ENCODE results near the gene CNTNAP2.

Gene CNTNAP2

DNA sequence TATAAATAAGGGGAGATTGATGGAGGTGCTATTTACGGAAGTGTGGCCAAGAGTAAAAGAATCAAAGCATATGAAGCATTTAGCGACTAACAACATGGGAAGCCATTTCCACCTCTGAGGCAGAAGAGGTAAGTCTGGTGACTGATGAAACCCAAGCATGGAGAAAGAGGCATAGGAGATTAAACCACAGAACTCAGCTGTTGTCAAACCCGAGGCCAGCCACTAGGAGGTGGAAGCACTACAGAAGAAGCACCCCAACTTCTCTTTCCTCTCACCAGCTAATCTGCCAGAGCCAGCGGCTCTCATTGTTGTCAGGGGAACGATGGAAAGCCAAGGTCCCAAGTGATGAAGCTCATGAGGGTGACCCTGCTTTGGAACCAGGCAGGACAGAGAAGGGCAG is 19.6 kb upstream of the CNTNAP2 start:
- Histone ChIP-seq H3K4me3 (ENCODE audit: control insufficient read depth in 1 of 7, extremely low read depth in 1 of 7, insufficient read depth in 4 of 7, low read depth in 2 of 7, low read length in 6 of 7) (no peak overlapping the region), H3K27me3 (replicated peaks in 2 of 5; ENCODE audit: control insufficient read depth in 4 of 5, insufficient read depth in 5 of 5, low read length in 4 of 5) (no peaks in the 10 kb centered on the region), H3K27ac (ENCODE audit: insufficient read depth in 1 of 2, low read depth in 1 of 2, low read length in 2 of 2, poor library complexity in 1 of 2, severe bottlenecking in 2 of 2) (no peak overlapping the region), H3K9me3 (ENCODE audit: control extremely low read depth in 1 of 5, control insufficient read depth in 4 of 5, insufficient read depth in 2 of 5, low read depth in 1 of 5, low read length in 4 of 5) (no peaks in the 10 kb centered on the region), H3K4me1 (ENCODE audit: control extremely low read depth in 1 of 4, control insufficient read depth in 4 of 4, insufficient read depth in 4 of 4, low read length in 3 of 4) (no peaks in the 10 kb centered on the region), H3K36me3 (ENCODE audit: control insufficient read depth in 4 of 4, insufficient read depth in 4 of 4, low read length in 3 of 4) (no peaks in the 10 kb centered on the region)
- ChIA-PET CTCF (no interaction called here), POLR2A (interaction anchor here (0.6 kb wide), 1 partner anchor 948 kb away, joined by 3 read pairs; no protein-coding TSS in a partner anchor)
- peak; percentile 7 to 12 (median 8) for DNase-seq
- WGBS (ENCODE audit: insufficient coverage): 69% methylated on average over 4 of the region's 5 CpGs

DNA sequence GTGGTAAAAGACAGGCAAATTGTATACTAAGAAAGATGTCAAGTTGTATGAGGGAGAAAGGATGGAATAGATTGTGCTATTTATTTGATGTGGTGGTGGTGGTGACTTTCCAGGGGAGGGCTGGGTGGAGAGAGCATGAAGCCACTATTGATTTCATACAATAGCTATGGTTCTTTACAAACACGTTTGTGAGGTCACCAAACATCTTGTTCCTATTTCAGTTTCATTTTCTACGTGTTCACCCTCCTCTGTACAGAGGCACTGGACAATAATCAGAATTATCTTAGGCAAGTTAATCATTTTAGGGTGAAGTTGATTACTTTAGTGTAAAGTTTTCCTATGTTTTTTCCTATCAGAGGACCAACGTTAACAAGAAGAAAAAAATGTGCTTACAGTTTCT is 10.3 kb upstream of the CNTNAP2 start:
- Histone ChIP-seq H3K4me3 (ENCODE audit: control insufficient read depth in 1 of 7, extremely low read depth in 1 of 7, insufficient read depth in 4 of 7, low read depth in 2 of 7, low read length in 6 of 7) (no peak overlapping the region), H3K4me1 (ENCODE audit: control extremely low read depth in 1 of 4, control insufficient read depth in 4 of 4, insufficient read depth in 4 of 4, low read length in 3 of 4) (no peaks in the 10 kb centered on the region), H3K27ac (ENCODE audit: insufficient read depth in 1 of 2, low read depth in 1 of 2, low read length in 2 of 2, poor library complexity in 1 of 2, severe bottlenecking in 2 of 2) (no peak overlapping the region), H3K36me3 (ENCODE audit: control insufficient read depth in 4 of 4, insufficient read depth in 4 of 4, low read length in 3 of 4) (no peaks in the 10 kb centered on the region), H3K9me3 (ENCODE audit: control extremely low read depth in 1 of 5, control insufficient read depth in 4 of 5, insufficient read depth in 2 of 5, low read depth in 1 of 5, low read length in 4 of 5) (no peaks in the 10 kb centered on the region), H3K27me3 (replicated peaks in 2 of 5; ENCODE audit: control insufficient read depth in 4 of 5, insufficient read depth in 5 of 5, low read length in 4 of 5) (no peaks in the 10 kb centered on the region)
- ChIA-PET POLR2A (no interaction called here), CTCF (no interaction called here)
- 0% methylated on average over 1 of the region's 3 CpGs for WGBS (ENCODE audit: insufficient coverage)
- no peak for DNase-seq

DNA sequence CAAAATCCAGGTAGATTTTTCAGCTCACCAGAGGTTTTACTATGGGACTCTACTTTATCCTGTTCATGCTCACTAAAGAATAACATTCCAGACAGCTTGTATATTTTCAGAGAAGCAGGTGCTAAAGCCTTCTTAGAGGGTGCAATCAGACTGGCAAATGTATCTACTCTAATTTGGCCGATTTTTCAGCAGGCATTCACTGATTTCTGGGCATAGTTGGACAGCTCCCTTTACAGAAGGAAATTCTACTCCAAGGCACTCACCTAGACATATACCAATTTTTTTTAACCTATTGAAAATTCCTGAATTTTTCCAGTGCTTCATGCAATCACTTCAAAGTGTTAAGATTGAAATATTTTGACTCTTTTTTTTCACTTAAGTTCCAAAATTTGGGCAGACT is 3.8 kb upstream of the CNTNAP2 start:
- peaks cover 0 to 17% (median 15%) of the 10 kb centered on the region in 4 experiments for H3K4me1 ChIP-seq (ENCODE audit: control extremely low read depth in 1 of 4, control insufficient read depth in 4 of 4, insufficient read depth in 4 of 4, low read length in 3 of 4)
- ChIA-PET CTCF (no interaction called here), POLR2A (interaction anchor here (0.7 kb wide), 1 partner anchor 1376 kb away, joined by 3 read pairs; no protein-coding TSS in a partner anchor)
- no peaks in the 10 kb centered on the region for H3K9me3 ChIP-seq (ENCODE audit: control extremely low read depth in 1 of 5, control insufficient read depth in 4 of 5, insufficient read depth in 2 of 5, low read depth in 1 of 5, low read length in 4 of 5)
- no peak overlapping the region for H3K27ac ChIP-seq (ENCODE audit: insufficient read depth in 1 of 2, low read depth in 1 of 2, low read length in 2 of 2, poor library complexity in 1 of 2, severe bottlenecking in 2 of 2)
- peaks cover 2 to 14% (median 5%) of the 10 kb centered on the region in 5 experiments for H3K27me3 ChIP-seq (replicated peaks in 2 of 5; ENCODE audit: control insufficient read depth in 4 of 5, insufficient read depth in 5 of 5, low read length in 4 of 5)
- no peak overlapping the region for H3K4me3 ChIP-seq (ENCODE audit: control insufficient read depth in 1 of 7, extremely low read depth in 1 of 7, insufficient read depth in 4 of 7, low read depth in 2 of 7, low read length in 6 of 7)
- no CpG with 5 or more reads among the region's 1 CpG for WGBS (ENCODE audit: insufficient coverage)
- H3K36me3 ChIP-seq (ENCODE audit: control insufficient read depth in 4 of 4, insufficient read depth in 4 of 4, low read length in 3 of 4): no peaks in the 10 kb centered on the region
- DNase-seq: no peak

DNA sequence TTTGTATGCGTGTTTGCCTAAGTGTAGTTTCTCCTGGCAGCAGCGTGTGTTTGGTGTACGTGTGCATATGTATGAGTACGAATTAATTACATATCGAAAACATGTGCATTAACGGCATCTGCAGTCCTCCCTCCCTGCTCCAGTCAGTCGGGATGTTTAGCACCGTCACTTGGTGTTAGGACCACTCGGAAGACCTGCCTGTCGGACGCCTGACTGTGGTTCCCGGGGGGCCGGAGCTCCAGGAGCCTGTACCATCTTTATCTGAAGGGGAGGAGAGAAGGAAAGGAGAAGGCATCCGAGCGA is 1.1 kb upstream of the CNTNAP2 start:
- no peaks in the 10 kb centered on the region for H3K36me3 ChIP-seq (ENCODE audit: control insufficient read depth in 4 of 4, insufficient read depth in 4 of 4, low read length in 3 of 4)
- CTCF ChIA-PET: interaction anchor here (1.2 kb wide), 1 partner anchor 11 kb away, joined by 4 read pairs; no protein-coding TSS in a partner anchor
- H3K27me3 ChIP-seq (replicated peaks in 2 of 5; ENCODE audit: control insufficient read depth in 4 of 5, insufficient read depth in 5 of 5, low read length in 4 of 5): peaks cover 4 to 25% (median 9%) of the 10 kb centered on the region in 5 experiments
- H3K4me3 ChIP-seq (ENCODE audit: control insufficient read depth in 1 of 7, extremely low read depth in 1 of 7, insufficient read depth in 4 of 7, low read depth in 2 of 7, low read length in 6 of 7): peak overlapping the region in 6 of 7 experiments; percentile 59 to 83 (median 73)
- POLR2A ChIA-PET: no interaction called here
- 5% methylated on average over 11 of the region's 15 CpGs for WGBS (ENCODE audit: insufficient coverage)
- DNase-seq: no peak
- H3K27ac ChIP-seq (ENCODE audit: insufficient read depth in 1 of 2, low read depth in 1 of 2, low read length in 2 of 2, poor library complexity in 1 of 2, severe bottlenecking in 2 of 2): no peak overlapping the region
- peaks cover 0 to 17% (median 15%) of the 10 kb centered on the region in 4 experiments for H3K4me1 ChIP-seq (ENCODE audit: control extremely low read depth in 1 of 4, control insufficient read depth in 4 of 4, insufficient read depth in 4 of 4, low read length in 3 of 4)
- H3K9me3 ChIP-seq (ENCODE audit: control extremely low read depth in 1 of 5, control insufficient read depth in 4 of 5, insufficient read depth in 2 of 5, low read depth in 1 of 5, low read length in 4 of 5): no peaks in the 10 kb centered on the region

DNA sequence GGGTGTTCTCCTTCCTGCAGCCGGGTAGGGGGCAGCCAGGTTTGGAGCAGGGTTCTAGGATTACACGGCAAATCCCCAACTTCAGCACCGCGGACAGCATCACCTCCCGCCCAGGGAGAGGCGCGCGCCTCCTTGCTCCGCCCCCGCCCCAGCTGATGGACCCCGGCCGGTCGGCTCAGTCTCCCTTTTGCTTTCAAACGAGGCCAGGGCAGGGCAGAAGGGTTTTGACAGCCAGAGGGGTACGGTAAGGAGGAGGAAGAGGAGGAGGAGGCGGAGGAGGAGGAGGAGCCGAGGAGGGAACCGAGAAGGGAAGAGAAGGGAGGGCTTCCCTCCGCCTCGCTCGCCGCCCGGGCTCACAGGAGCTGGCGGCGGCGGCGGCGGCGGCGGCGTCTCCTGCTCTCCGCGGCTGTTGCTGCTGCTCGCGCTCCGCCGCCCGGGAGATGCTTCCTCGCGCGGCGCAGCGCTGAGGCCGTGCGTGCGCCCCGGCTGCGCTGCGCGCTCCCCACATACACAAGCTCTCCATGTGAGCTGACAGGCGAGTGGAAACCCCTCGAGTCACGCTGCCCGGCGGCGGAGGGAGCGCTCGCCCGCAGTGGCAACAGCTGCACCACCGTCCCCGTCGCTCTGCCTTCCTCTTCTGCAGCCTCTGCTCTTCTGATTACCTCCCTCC is 615 bp upstream of the CNTNAP2 start:
- no peaks in the 10 kb centered on the region for H3K9me3 ChIP-seq (ENCODE audit: control extremely low read depth in 1 of 5, control insufficient read depth in 4 of 5, insufficient read depth in 2 of 5, low read depth in 1 of 5, low read length in 4 of 5)
- H3K4me3 ChIP-seq (ENCODE audit: control insufficient read depth in 1 of 7, extremely low read depth in 1 of 7, insufficient read depth in 4 of 7, low read depth in 2 of 7, low read length in 6 of 7): peak overlapping the region; percentile 52 to 83 (median 69)
- WGBS (ENCODE audit: insufficient coverage): under 1% methylated on average over 43 of the region's 62 CpGs
- CTCF ChIA-PET: interaction anchor here (0.8 to 1.2 kb wide), 3 partner anchors 10 to 24 kb away, joined by 3 to 5 read pairs (median 4); no protein-coding TSS in a partner anchor
- H3K27me3 ChIP-seq (replicated peaks in 2 of 5; ENCODE audit: control insufficient read depth in 4 of 5, insufficient read depth in 5 of 5, low read length in 4 of 5): peaks cover 4 to 25% (median 9%) of the 10 kb centered on the region in 5 experiments
- no peak overlapping the region for H3K27ac ChIP-seq (ENCODE audit: insufficient read depth in 1 of 2, low read depth in 1 of 2, low read length in 2 of 2, poor library complexity in 1 of 2, severe bottlenecking in 2 of 2)
- no peaks in the 10 kb centered on the region for H3K36me3 ChIP-seq (ENCODE audit: control insufficient read depth in 4 of 4, insufficient read depth in 4 of 4, low read length in 3 of 4)
- H3K4me1 ChIP-seq (ENCODE audit: control extremely low read depth in 1 of 4, control insufficient read depth in 4 of 4, insufficient read depth in 4 of 4, low read length in 3 of 4): peaks cover 0 to 17% (median 15%) of the 10 kb centered on the region in 4 experiments
- POLR2A ChIA-PET: no interaction called here
- DNase-seq: peak; percentile 70 to 90 (median 86)

DNA sequence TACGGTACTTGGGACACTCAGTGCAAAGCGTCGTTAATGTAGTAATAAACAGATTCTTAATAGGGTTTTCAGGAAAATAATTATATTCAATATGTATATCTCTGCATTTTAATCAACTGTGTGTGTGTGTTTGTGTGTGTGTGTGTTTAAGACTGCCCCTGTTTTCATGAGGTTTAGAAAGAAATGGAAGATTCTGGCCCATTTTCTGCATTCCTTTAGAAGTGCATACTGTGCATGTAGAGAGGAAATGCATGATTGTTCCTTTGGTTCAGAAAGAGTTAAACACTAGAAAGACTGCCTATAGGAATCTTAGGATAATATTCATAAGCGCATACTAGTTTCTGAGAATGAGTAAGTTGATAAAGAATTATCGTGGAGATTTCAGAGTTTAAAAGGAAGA is 975 bp downstream of the CNTNAP2 start:
- CTCF ChIA-PET: no interaction called here
- no peaks in the 10 kb centered on the region for H3K36me3 ChIP-seq (ENCODE audit: control insufficient read depth in 4 of 4, insufficient read depth in 4 of 4, low read length in 3 of 4)

DNA sequence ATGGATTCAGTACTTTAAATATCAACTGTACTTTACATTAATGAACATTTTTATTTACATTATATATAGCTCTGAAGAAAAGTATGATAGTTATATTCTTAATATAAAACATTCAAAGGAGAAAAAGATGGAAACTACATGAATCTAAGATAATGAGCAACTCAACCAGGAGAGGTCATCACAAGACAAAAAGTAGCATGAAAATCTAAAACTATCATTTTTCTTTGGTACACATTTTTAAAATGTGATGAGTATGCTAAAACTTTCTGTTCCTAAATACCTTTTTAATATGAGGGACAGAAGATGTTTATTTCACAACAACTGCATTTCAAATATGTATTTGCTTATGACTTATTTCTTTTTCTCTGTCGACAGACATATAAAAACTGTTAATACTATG is 2.4 kb downstream of the CNTNAP2 start:
- CTCF ChIA-PET: no interaction called here

More for the DNA sequence above, 975 bp downstream of the CNTNAP2 start:
- no peak for DNase-seq
- POLR2A ChIA-PET: no interaction called here
- 95% methylated on average over 2 of the region's 5 CpGs for WGBS (ENCODE audit: insufficient coverage)
- H3K4me3 ChIP-seq (ENCODE audit: control insufficient read depth in 1 of 7, extremely low read depth in 1 of 7, insufficient read depth in 4 of 7, low read depth in 2 of 7, low read length in 6 of 7): no peak overlapping the region
- H3K27me3 ChIP-seq (replicated peaks in 2 of 5; ENCODE audit: control insufficient read depth in 4 of 5, insufficient read depth in 5 of 5, low read length in 4 of 5): peaks cover 4 to 27% (median 9%) of the 10 kb centered on the region in 5 experiments
- peaks cover 0 to 17% (median 15%) of the 10 kb centered on the region in 4 experiments for H3K4me1 ChIP-seq (ENCODE audit: control extremely low read depth in 1 of 4, control insufficient read depth in 4 of 4, insufficient read depth in 4 of 4, low read length in 3 of 4)
- no peaks in the 10 kb centered on the region for H3K9me3 ChIP-seq (ENCODE audit: control extremely low read depth in 1 of 5, control insufficient read depth in 4 of 5, insufficient read depth in 2 of 5, low read depth in 1 of 5, low read length in 4 of 5)
- H3K27ac ChIP-seq (ENCODE audit: insufficient read depth in 1 of 2, low read depth in 1 of 2, low read length in 2 of 2, poor library complexity in 1 of 2, severe bottlenecking in 2 of 2): no peak overlapping the region

More for the DNA sequence above, 2.4 kb downstream of the CNTNAP2 start:
- peaks cover 0 to 17% (median 15%) of the 10 kb centered on the region in 4 experiments for H3K4me1 ChIP-seq (ENCODE audit: control extremely low read depth in 1 of 4, control insufficient read depth in 4 of 4, insufficient read depth in 4 of 4, low read length in 3 of 4)
- H3K27me3 ChIP-seq (replicated peaks in 2 of 5; ENCODE audit: control insufficient read depth in 4 of 5, insufficient read depth in 5 of 5, low read length in 4 of 5): peaks cover 3 to 27% (median 9%) of the 10 kb centered on the region in 5 experiments
- no peaks in the 10 kb centered on the region for H3K36me3 ChIP-seq (ENCODE audit: control insufficient read depth in 4 of 4, insufficient read depth in 4 of 4, low read length in 3 of 4)
- no peak overlapping the region for H3K4me3 ChIP-seq (ENCODE audit: control insufficient read depth in 1 of 7, extremely low read depth in 1 of 7, insufficient read depth in 4 of 7, low read depth in 2 of 7, low read length in 6 of 7)
- peak in 1 of 3 donors; percentile 1 for DNase-seq
- WGBS (ENCODE audit: insufficient coverage): no CpG with 5 or more reads among the region's 1 CpG
- POLR2A ChIA-PET: no interaction called here
- H3K27ac ChIP-seq (ENCODE audit: insufficient read depth in 1 of 2, low read depth in 1 of 2, low read length in 2 of 2, poor library complexity in 1 of 2, severe bottlenecking in 2 of 2): no peak overlapping the region
- H3K9me3 ChIP-seq (ENCODE audit: control extremely low read depth in 1 of 5, control insufficient read depth in 4 of 5, insufficient read depth in 2 of 5, low read depth in 1 of 5, low read length in 4 of 5): no peaks in the 10 kb centered on the region

Data from common myeloid progenitor, CD34-positive (primary cell).